Ovary (tissue), 3 donors: ENCODE measurements around the gene SPI1.

Experiments
- POLR2A ChIP-seq: fragments of 450-650 bp; IDR thresholded peaks from one replicate; pipeline ENCODE4 v1.6.1; 2017; ENCODE audit warnings: antibody characterized with exemption, mild to moderate bottlenecking, moderate library complexity
- TF ChIP-seq, protein P1 (sequence below), 3 donors: fragments of 450-650 bp in 2 of 3; fragments of 200-600 bp in 1 of 3; IDR thresholded peaks; one replicate each; pipeline versions ENCODE4 v1.5.1 to v1.8.0; 2016 to 2022; ENCODE audit warnings: antibody characterized with exemption in 3 of 3, mild to moderate bottlenecking in 1 of 3
- donor health status: DM: no; HTN: no; CAD: no.

DNA sequence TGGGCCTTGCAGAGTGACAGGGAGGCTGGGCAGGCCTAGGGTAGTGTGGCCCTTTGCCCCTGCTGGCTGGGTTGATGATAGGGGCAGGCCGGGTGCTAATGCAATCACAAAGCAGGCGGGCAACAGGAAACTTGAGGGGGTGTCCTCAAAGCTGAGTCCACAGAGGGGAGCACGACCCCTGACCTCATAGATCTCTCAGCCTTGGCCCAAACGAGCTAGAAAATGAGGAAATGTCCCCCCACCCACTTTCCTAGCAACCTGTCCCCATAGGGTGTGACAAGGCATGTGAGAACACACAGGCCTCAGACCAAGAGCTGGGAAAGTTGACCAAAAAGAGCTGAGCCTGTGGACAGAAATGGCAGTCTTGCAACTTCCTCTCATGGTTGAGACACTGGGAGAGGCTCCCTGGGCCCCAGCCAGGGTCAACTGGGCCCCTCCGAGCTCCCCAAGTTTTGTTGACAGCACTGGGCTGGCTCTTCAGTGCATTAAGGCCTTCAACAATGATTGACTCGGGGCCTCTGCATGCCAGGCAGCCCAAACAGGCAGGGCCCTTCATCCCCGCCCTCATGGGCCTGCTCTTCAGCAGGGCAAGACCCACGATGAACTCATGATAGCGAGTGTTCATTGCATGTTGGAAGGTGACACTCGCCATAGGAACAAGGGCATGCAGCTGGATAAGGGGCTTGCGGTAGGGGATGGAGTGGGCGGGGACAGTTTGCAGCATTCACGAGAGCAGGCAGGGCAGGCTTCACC lies 9.8 kb upstream of the SPI1 start:
- TF ChIP-seq POLR2A, result no peak
- TF ChIP-seq, protein P1, sequence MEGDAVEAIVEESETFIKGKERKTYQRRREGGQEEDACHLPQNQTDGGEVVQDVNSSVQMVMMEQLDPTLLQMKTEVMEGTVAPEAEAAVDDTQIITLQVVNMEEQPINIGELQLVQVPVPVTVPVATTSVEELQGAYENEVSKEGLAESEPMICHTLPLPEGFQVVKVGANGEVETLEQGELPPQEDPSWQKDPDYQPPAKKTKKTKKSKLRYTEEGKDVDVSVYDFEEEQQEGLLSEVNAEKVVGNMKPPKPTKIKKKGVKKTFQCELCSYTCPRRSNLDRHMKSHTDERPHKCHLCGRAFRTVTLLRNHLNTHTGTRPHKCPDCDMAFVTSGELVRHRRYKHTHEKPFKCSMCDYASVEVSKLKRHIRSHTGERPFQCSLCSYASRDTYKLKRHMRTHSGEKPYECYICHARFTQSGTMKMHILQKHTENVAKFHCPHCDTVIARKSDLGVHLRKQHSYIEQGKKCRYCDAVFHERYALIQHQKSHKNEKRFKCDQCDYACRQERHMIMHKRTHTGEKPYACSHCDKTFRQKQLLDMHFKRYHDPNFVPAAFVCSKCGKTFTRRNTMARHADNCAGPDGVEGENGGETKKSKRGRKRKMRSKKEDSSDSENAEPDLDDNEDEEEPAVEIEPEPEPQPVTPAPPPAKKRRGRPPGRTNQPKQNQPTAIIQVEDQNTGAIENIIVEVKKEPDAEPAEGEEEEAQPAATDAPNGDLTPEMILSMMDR (IDR thresholded peaks at IDR 0.05), result no peak
